Measurements from ENCODE around the gene TMEM31. TPM values are rescaled to one million over a fixed set of nuclear protein-coding genes. Genes with fewer than 3 reads are reported as not detected.

The TMEM31 gene
- polyA plus RNA-seq, 1 of the 3 experiments (the other 2 are of a cell fraction): not detected

GRCh38 chrX:103663981-103664762 lies 46.5 kb upstream of the TMEM31 start:
- no peaks in the 10 kb centered on the region for H4K20me1 ChIP-seq (ENCODE audit: insufficient read depth)
- CTCF ChIA-PET: interaction anchor here (1.3 kb wide), 1 partner anchor 34 kb away, joined by 3 read pairs; no protein-coding TSS in a partner anchor
- POLR2A ChIA-PET: no interaction called here

More at GRCh38 chrX:103663981-103664762, 46.5 kb upstream of the TMEM31 start:
- no peaks in the 10 kb centered on the region for H3K36me3 ChIP-seq (replicated peaks in 1 of 2; ENCODE audit: control insufficient read depth in 1 of 2, insufficient read depth in 2 of 2, low read length in 1 of 2)
- H3K9ac ChIP-seq: no peak overlapping the region
- no peaks in the 10 kb centered on the region for H3K9me3 ChIP-seq
- no peak overlapping the region for H2AFZ ChIP-seq (ENCODE audit: low read depth)
- H3K4me2 ChIP-seq: no peak overlapping the region
- TF ChIP-seq, protein P1, sequence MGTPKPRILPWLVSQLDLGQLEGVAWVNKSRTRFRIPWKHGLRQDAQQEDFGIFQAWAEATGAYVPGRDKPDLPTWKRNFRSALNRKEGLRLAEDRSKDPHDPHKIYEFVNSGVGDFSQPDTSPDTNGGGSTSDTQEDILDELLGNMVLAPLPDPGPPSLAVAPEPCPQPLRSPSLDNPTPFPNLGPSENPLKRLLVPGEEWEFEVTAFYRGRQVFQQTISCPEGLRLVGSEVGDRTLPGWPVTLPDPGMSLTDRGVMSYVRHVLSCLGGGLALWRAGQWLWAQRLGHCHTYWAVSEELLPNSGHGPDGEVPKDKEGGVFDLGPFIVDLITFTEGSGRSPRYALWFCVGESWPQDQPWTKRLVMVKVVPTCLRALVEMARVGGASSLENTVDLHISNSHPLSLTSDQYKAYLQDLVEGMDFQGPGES (IDR thresholded peaks at IDR 0.05; ENCODE audit: low read depth, low read length): no peak
- TF ChIP-seq USF2 (IDR thresholded peaks at IDR 0.05; ENCODE audit: borderline replicate concordance, low read depth, low read length) (no peak), PBX3 (IDR thresholded peaks at IDR 0.05) (no peak), YY1 (IDR thresholded peaks at IDR 0.05; ENCODE audit: low read depth) (no peak), NFIC (IDR thresholded peaks at IDR 0.05; ENCODE audit: borderline replicate concordance) (no peak), GATA2 (CRISPR knock-in tag; IDR thresholded peaks at IDR 0.05) (no peak), TAF1 (IDR thresholded peaks at IDR 0.05; ENCODE audit: borderline replicate concordance, low read depth, low read length) (no peak), USF1 (IDR thresholded peaks at IDR 0.05; ENCODE audit: borderline replicate concordance, low read depth) (no peak), ELF1 (IDR thresholded peaks at IDR 0.05) (no peak), POLR2AphosphoS5 (IDR thresholded peaks at IDR 0.05; ENCODE audit: low read depth, low read length) (no peak)
- TF ChIP-seq, protein P2, sequence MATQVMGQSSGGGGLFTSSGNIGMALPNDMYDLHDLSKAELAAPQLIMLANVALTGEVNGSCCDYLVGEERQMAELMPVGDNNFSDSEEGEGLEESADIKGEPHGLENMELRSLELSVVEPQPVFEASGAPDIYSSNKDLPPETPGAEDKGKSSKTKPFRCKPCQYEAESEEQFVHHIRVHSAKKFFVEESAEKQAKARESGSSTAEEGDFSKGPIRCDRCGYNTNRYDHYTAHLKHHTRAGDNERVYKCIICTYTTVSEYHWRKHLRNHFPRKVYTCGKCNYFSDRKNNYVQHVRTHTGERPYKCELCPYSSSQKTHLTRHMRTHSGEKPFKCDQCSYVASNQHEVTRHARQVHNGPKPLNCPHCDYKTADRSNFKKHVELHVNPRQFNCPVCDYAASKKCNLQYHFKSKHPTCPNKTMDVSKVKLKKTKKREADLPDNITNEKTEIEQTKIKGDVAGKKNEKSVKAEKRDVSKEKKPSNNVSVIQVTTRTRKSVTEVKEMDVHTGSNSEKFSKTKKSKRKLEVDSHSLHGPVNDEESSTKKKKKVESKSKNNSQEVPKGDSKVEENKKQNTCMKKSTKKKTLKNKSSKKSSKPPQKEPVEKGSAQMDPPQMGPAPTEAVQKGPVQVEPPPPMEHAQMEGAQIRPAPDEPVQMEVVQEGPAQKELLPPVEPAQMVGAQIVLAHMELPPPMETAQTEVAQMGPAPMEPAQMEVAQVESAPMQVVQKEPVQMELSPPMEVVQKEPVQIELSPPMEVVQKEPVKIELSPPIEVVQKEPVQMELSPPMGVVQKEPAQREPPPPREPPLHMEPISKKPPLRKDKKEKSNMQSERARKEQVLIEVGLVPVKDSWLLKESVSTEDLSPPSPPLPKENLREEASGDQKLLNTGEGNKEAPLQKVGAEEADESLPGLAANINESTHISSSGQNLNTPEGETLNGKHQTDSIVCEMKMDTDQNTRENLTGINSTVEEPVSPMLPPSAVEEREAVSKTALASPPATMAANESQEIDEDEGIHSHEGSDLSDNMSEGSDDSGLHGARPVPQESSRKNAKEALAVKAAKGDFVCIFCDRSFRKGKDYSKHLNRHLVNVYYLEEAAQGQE (IDR thresholded peaks at IDR 0.05; ENCODE audit: low read depth, low read length): no peak
- H3K4me1 ChIP-seq (ENCODE audit: control insufficient read depth in 1 of 2, insufficient read depth in 2 of 2, low read depth in 1 of 2, low read length in 1 of 2): peaks cover 0 to 3% of the 10 kb centered on the region in 2 experiments; a peak in 1 of 4 replicates
- peaks cover 4% of the 10 kb centered on the region for H3F3A ChIP-seq (replicated peaks; ENCODE audit: insufficient read depth)
- peaks cover 16% of the 10 kb centered on the region; the same call in 1 of the 2 replicates for H3K27me3 ChIP-seq (ENCODE audit: insufficient read depth)
- no peak overlapping the region for H3K27ac ChIP-seq (ENCODE audit: low read depth in 2 of 2, low read length in 1 of 2)
- DNase-seq: no peak
- H3K79me2 ChIP-seq (ENCODE audit: insufficient read depth): no peaks in the 10 kb centered on the region
- no peak overlapping the region for H3K4me3 ChIP-seq (ENCODE audit: low read depth in 2 of 2, low read length in 1 of 2)
- H3K9me2 ChIP-seq: no peaks in the 10 kb centered on the region
- WGBS (ENCODE audit: low lambda C conversion rate): 39% methylated on average over 23 of the region's 23 CpGs
